ENCODE data around the gene SLC31A1. TPM values are rescaled to one million over a fixed set of nuclear protein-coding genes. Genes with fewer than 3 reads are reported as not detected.

SLC31A1 gene
- total RNA-seq, 2 donors from 2014 or later, result 6.7 to 7.9 TPM

GRCh38 chr9:113178087-113178486 lies 43.3 kb upstream of the SLC31A1 start:
- DNase-seq (no peak), ATAC-seq (no peak)
- WGBS, 2 donors, result 95 to 96% methylated on average over 1 of the region's 1 CpG
- Histone ChIP-seq H3K27me3 (no peaks in the 10 kb centered on the region), H3K27ac (no peak overlapping the region), H3K4me3 (no peak overlapping the region), H3K36me3 (replicated peaks in 1 of 2; ENCODE audit: insufficient read depth in 1 of 2, low read depth in 2 of 2) (peaks cover under 1 to 36% of the 10 kb centered on the region in 2 donors), H3K9me3 (no peaks in the 10 kb centered on the region), H3K4me1 (no peaks in the 10 kb centered on the region)
- intact Hi-C loops (cut with DNase I), result no loop called here
- TF ChIP-seq POLR2A (IDR thresholded peaks at IDR 0.05) (no peak), CTCF (IDR thresholded peaks at IDR 0.05) (no peak)

- no peak for DNase-seq
- no peak for ATAC-seq
- Histone ChIP-seq H3K27me3 (no peaks in the 10 kb centered on the region), H3K9me3 (no peaks in the 10 kb centered on the region), H3K27ac (no peak overlapping the region), H3K36me3 (replicated peaks in 1 of 2; ENCODE audit: insufficient read depth in 1 of 2, low read depth in 2 of 2) (peaks cover 5 to 36% of the 10 kb centered on the region in 2 donors), H3K4me1 (no peaks in the 10 kb centered on the region), H3K4me3 (no peak overlapping the region)
- intact Hi-C loops (cut with DNase I), result no loop called here
- TF ChIP-seq POLR2A (IDR thresholded peaks at IDR 0.05) (no peak), CTCF (IDR thresholded peaks at IDR 0.05) (no peak)
- 54 to 92% methylated on average over 1 of the region's 1 CpG for WGBS, 2 donors
These were observed 41.5 kb upstream of the SLC31A1 start for GRCh38 chr9:113179839-113180238.

- ATAC-seq (no peak), DNase-seq (no peak)
- H3K4me1 ChIP-seq, result no peaks in the 10 kb centered on the region
- H3K27ac ChIP-seq, result no peak overlapping the region
- H3K4me3 ChIP-seq, result no peak overlapping the region
- H3K9me3 ChIP-seq, result no peaks in the 10 kb centered on the region
- H3K27me3 ChIP-seq, result no peaks in the 10 kb centered on the region
- intact Hi-C loops (cut with DNase I), result no loop called here
- peaks cover 7 to 40% of the 10 kb centered on the region in 2 donors for H3K36me3 ChIP-seq (replicated peaks in 1 of 2; ENCODE audit: insufficient read depth in 1 of 2, low read depth in 2 of 2)
- TF ChIP-seq POLR2A (IDR thresholded peaks at IDR 0.05) (no peak), CTCF (IDR thresholded peaks at IDR 0.05) (no peak)
These were observed 40.2 kb upstream of the SLC31A1 start for GRCh38 chr9:113181165-113181564.

- whole genome bisulfite sequencing, 2 donors, result 89 to 97% methylated on average over 2 of the region's 2 CpGs
- TF ChIP-seq POLR2A (IDR thresholded peaks at IDR 0.05) (no peak), CTCF (IDR thresholded peaks at IDR 0.05) (no peak)
These were observed 37.3 kb upstream of the SLC31A1 start for GRCh38 chr9:113183956-113184488.

GRCh38 chr9:113184539-113184938 lies 36.8 kb upstream of the SLC31A1 start:
- no peaks in the 10 kb centered on the region for H3K4me1 ChIP-seq
- ATAC-seq (no peak), DNase-seq (no peak)
- intact Hi-C loops (cut with DNase I), result no loop called here
- H3K36me3 ChIP-seq (replicated peaks in 1 of 2; ENCODE audit: insufficient read depth in 1 of 2, low read depth in 2 of 2), result peaks cover 9 to 42% of the 10 kb centered on the region in 2 donors
- no peak overlapping the region for H3K4me3 ChIP-seq
- H3K9me3 ChIP-seq, result no peaks in the 10 kb centered on the region
- TF ChIP-seq CTCF (IDR thresholded peaks at IDR 0.05) (no peak), POLR2A (IDR thresholded peaks at IDR 0.05) (no peak)
- 74 to 90% methylated on average over 2 of the region's 2 CpGs for WGBS, 2 donors
- no peak overlapping the region for H3K27ac ChIP-seq
- no peaks in the 10 kb centered on the region for H3K27me3 ChIP-seq

More at GRCh38 chr9:113183956-113184488, 37.3 kb upstream of the SLC31A1 start:
- Histone ChIP-seq H3K27me3 (no peaks in the 10 kb centered on the region), H3K4me3 (no peak overlapping the region), H3K9me3 (no peaks in the 10 kb centered on the region), H3K27ac (no peak overlapping the region), H3K36me3 (replicated peaks in 1 of 2; ENCODE audit: insufficient read depth in 1 of 2, low read depth in 2 of 2) (peaks cover 9 to 42% of the 10 kb centered on the region in 2 donors), H3K4me1 (no peaks in the 10 kb centered on the region)
- intact Hi-C loops (cut with DNase I), result no loop called here
- no peak for ATAC-seq
- no peak for DNase-seq

Data from body of pancreas (tissue), 4 donors.